Heart left ventricle (tissue), 13 donors: Measurements from ENCODE around the gene DDX51.

Experiments used
- POLR2A ChIP-seq, 2 donors: fragments of 450-650 bp; IDR thresholded peaks; one replicate each; pipeline ENCODE4 v1.6.1; 2017; ENCODE audit warnings: antibody characterized with exemption in 2 of 2, mild to moderate bottlenecking in 2 of 2, moderate library complexity in 2 of 2
- TF ChIP-seq, protein P1 (sequence below), 12 donors: fragments of 200-600 bp; sonication (generic) in 4 of 12; IDR thresholded peaks; one replicate each; pipeline versions ENCODE4 v1.5.0 to v1.8.0; 2018 to 2022; ENCODE audit warnings: antibody characterized with exemption in 12 of 12, mild to moderate bottlenecking in 5 of 12
- donor health status: ischemic (EF 13 %, LVEDD 7.1; RV severe dilation, severe dysfunction).
- donor health status: DM: no; HTN: yes; CAD: no.
- donor health status: DM: no; HTN: no; CAD: no.
- donor health status: ischemic (EF 25% LVEDD 6.9; RV normal size, moderate dysfunction).
- donor health status: ischemic (EF 25% LVEDD 5.7; RV mildly dilated, moderate dysfunction).
- donor health status: ischemic (EF 35%, LVEDD 5.7; RV mildly dilated, moderate dysfunction).
- donor health status: nonischemic (EF 11% LVEDD 7.7; RV severe dilation, severe dysfunction).
- donor health status: DM: yes; HTN: yes; CAD: no.
- donor health status: PGD.
- donor health status: ischemic (EF 29% LVEDD 5.4; RV normal size, mild dysfunction).
- donor health status: nonischemic (EF 23%, LVEDD 6.1; RV moderate dilation, normal function).

- TF ChIP-seq, protein P1, sequence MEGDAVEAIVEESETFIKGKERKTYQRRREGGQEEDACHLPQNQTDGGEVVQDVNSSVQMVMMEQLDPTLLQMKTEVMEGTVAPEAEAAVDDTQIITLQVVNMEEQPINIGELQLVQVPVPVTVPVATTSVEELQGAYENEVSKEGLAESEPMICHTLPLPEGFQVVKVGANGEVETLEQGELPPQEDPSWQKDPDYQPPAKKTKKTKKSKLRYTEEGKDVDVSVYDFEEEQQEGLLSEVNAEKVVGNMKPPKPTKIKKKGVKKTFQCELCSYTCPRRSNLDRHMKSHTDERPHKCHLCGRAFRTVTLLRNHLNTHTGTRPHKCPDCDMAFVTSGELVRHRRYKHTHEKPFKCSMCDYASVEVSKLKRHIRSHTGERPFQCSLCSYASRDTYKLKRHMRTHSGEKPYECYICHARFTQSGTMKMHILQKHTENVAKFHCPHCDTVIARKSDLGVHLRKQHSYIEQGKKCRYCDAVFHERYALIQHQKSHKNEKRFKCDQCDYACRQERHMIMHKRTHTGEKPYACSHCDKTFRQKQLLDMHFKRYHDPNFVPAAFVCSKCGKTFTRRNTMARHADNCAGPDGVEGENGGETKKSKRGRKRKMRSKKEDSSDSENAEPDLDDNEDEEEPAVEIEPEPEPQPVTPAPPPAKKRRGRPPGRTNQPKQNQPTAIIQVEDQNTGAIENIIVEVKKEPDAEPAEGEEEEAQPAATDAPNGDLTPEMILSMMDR (IDR thresholded peaks at IDR 0.05) = no peak
- no peak for TF ChIP-seq POLR2A (IDR thresholded peaks at IDR 0.05)
Measured at GRCh38 chr12:132170637-132171292, 26.6 kb upstream of the DDX51 start.
